A549 (cell line): Measurements from ENCODE around the gene MARK1. TPM values are rescaled to one million over a fixed set of nuclear protein-coding genes. Genes with fewer than 3 reads are reported as not detected.

Experiments used
- ATAC-seq, 2 experiments: fragments of 200-7000 bp in 1 of 2; fragments of >200 bp in 1 of 2; cut with Nextera tagmentation in 1 of 2; cut with Tn5 transposase in 1 of 2; 3 replicates each; pipeline versions ENCODE4 v1.8.0 to v1.9.1; 2018 to 2020; ENCODE audit warnings: mild to moderate bottlenecking in 1 of 2, moderate library complexity in 1 of 2
- CTCF ChIA-PET: fragments of 300-600 bp; sonication (Branson Sonifier 250); formaldehyde crosslinking; extraction: SDS; loops from one replicate; lab custom pipeline; 2021; ENCODE audit warnings: antibody characterized with exemption, inconsistent platforms; lab: Yijun Ruan, JAX
- POLR2A ChIA-PET: fragments of 350-600 bp; formaldehyde crosslinking; extraction: SDS; loops from one replicate; lab custom pipeline; 2021; ENCODE audit warnings: antibody characterized with exemption, inconsistent platforms; lab: Yijun Ruan, JAX
- DNase-seq, 2 experiments: peaks; one replicate each; pipeline versions ENCODE4 v3.0.0 to v3.0.0-alpha.2; 2011 to 2016; ENCODE audit warnings: low read depth in 1 of 2, low spot score in 1 of 2
- FAIRE-seq: peaks from 2 replicates; lab custom pipeline; 2011; peaks lifted over from hg19 to GRCh38; lab: Jason Lieb, UNC
- H3K27ac ChIP-seq, 2 experiments: fragments of >200 bp; sonication (Bioruptor Twin); formaldehyde crosslinking; 3 replicates each; pipeline ENCODE4 v1.5.1; 2016 to 2017
- H3K4me1 ChIP-seq: fragments of >200 bp; sonication (Bioruptor Twin); formaldehyde crosslinking; 3 replicates; pipeline ENCODE4 v1.6.1; 2016
- H3K4me2 ChIP-seq: fragments of >200 bp; sonication (Bioruptor Twin); formaldehyde crosslinking; 3 replicates; pipeline ENCODE4 v1.6.1; 2016
- H3K4me3 ChIP-seq: fragments of >200 bp; sonication (Bioruptor Twin); formaldehyde crosslinking; 3 replicates; pipeline ENCODE4 v1.5.1; 2016
- H3K9me3 ChIP-seq: fragments of >200 bp; sonication (Bioruptor Twin); formaldehyde crosslinking; 3 replicates; pipeline ENCODE4 v1.6.1; 2016
- ATOH8 ChIP-seq: fragments of 250-450 bp; sonication (Bioruptor Pico); IDR thresholded peaks from 2 replicates; pipeline ENCODE4 v1.5.0; 2020; ENCODE audit warnings: low read depth, mild to moderate bottlenecking, moderate library complexity
- BCL3 ChIP-seq: fragments of >200 bp; sonication (Bioruptor Twin); formaldehyde crosslinking; IDR thresholded peaks from 3 replicates; pipeline ENCODE4 v1.6.1; 2016
- BHLHE40 ChIP-seq: IDR thresholded peaks from 2 replicates; pipeline ENCODE4 v1.6.1; 2012; ENCODE audit warnings: low read depth, low read length, inconsistent platforms
- CBX2 ChIP-seq: fragments of 200-600 bp; sonication (generic); IDR thresholded peaks from 2 replicates; pipeline ENCODE4 v1.6.1; 2016; ENCODE audit warnings: low read depth, mild to moderate bottlenecking, borderline replicate concordance
- CBX8 ChIP-seq: fragments of 200-600 bp; sonication (generic); IDR thresholded peaks from 2 replicates; pipeline ENCODE4 v1.6.1; 2016
- CTCF ChIP-seq: fragments of >200 bp; sonication (Bioruptor Twin); formaldehyde crosslinking; IDR thresholded peaks from 3 replicates; pipeline ENCODE4 v1.5.1; 2016
- EHF ChIP-seq: fragments of 250-450 bp; sonication (Bioruptor Pico); IDR thresholded peaks from 2 replicates; pipeline ENCODE4 v1.5.0; 2020; ENCODE audit warnings: mild to moderate bottlenecking
- EHMT2 ChIP-seq: fragments of 200-600 bp; sonication (generic); IDR thresholded peaks from 2 replicates; pipeline ENCODE4 v1.6.1; 2016; ENCODE audit warnings: antibody characterized with exemption, low read depth, mild to moderate bottlenecking, moderate library complexity
- ELK1 ChIP-seq: fragments of 150-350 bp; IDR thresholded peaks from 2 replicates; pipeline ENCODE4 v1.6.1; 2014; ENCODE audit warnings: low read depth, mild to moderate bottlenecking, low read length
- FOSB ChIP-seq: fragments of 250-450 bp; sonication (Bioruptor Pico); IDR thresholded peaks from 2 replicates; pipeline ENCODE4 v1.5.0; 2020; ENCODE audit warnings: mild to moderate bottlenecking, moderate library complexity
- GATA3 ChIP-seq: IDR thresholded peaks from 2 replicates; pipeline ENCODE4 v1.6.1; 2012; ENCODE audit warnings: borderline replicate concordance
- HEYL ChIP-seq: fragments of 250-450 bp; sonication (Bioruptor Pico); IDR thresholded peaks from 2 replicates; pipeline ENCODE4 v1.8.0; 2021; ENCODE audit warnings: mild to moderate bottlenecking, moderate library complexity
- HOXA7 ChIP-seq: fragments of 250-450 bp; sonication (Bioruptor Pico); IDR thresholded peaks from 2 replicates; pipeline ENCODE4 v1.5.0; 2020; ENCODE audit warnings: mild to moderate bottlenecking, moderate library complexity
- JUNB ChIP-seq: fragments of >200 bp; sonication (Bioruptor Twin); formaldehyde crosslinking; IDR thresholded peaks from 2 replicates; pipeline ENCODE4 v1.6.1; 2016
- MAFK ChIP-seq: fragments of 450-650 bp; IDR thresholded peaks from 2 replicates; pipeline ENCODE4 v1.6.1; 2014; ENCODE audit not compliant: partially characterized antibody
- MAZ ChIP-seq: fragments of 150-350 bp; IDR thresholded peaks from 2 replicates; pipeline ENCODE4 v1.6.1; 2014; ENCODE audit warnings: antibody characterized with exemption, low read depth, low read length, borderline replicate concordance
- NFE2L2 ChIP-seq: fragments of 150-350 bp; conservative IDR thresholded peaks from 2 replicates; pipeline ENCODE4 v1.6.1; 2014; ENCODE audit warnings: low read length
- POLR2A ChIP-seq: IDR thresholded peaks from 2 replicates; pipeline ENCODE4 v1.6.1; 2012; ENCODE audit warnings: mild to moderate bottlenecking, low read length
- RAD21 ChIP-seq, 2 experiments: fragments of >200 bp in 1 of 2; sonication (Bioruptor Twin) in 1 of 2; formaldehyde crosslinking in 1 of 2; IDR thresholded peaks in 1 of 2; conservative IDR thresholded peaks in 1 of 2; 2 replicates in 1 of 2; 3 replicates in 1 of 2; pipeline ENCODE4 v1.6.1; 2012 to 2018; ENCODE audit warnings: inconsistent platforms in 1 of 2
- REST ChIP-seq: fragments of 200-600 bp; sonication (generic); IDR thresholded peaks from 2 replicates; pipeline ENCODE4 v1.6.1; 2016; ENCODE audit warnings: antibody characterized with exemption, mild to moderate bottlenecking, moderate library complexity
- RNF2 ChIP-seq: fragments of 200-600 bp; sonication (generic); IDR thresholded peaks from 2 replicates; pipeline ENCODE4 v1.6.1; 2016; ENCODE audit warnings: low read depth, mild to moderate bottlenecking, antibody characterized with exemption, moderate library complexity, borderline replicate concordance
- SMC3 ChIP-seq: fragments of >200 bp; sonication (Bioruptor Twin); formaldehyde crosslinking; IDR thresholded peaks from 3 replicates; pipeline ENCODE4 v1.6.1; 2018; ENCODE audit warnings: inconsistent platforms
- ZC3H11A ChIP-seq: fragments of 450-650 bp; IDR thresholded peaks from 2 replicates; pipeline ENCODE4 v1.6.1; 2014; ENCODE audit warnings: antibody characterized with exemption, mild to moderate bottlenecking
- ZFP36 ChIP-seq: fragments of 450-650 bp; IDR thresholded peaks from 2 replicates; pipeline ENCODE4 v1.6.1; 2014; ENCODE audit warnings: borderline replicate concordance; ENCODE audit not compliant: partially characterized antibody
- ZNF302 ChIP-seq: fragments of 250-450 bp; sonication (Bioruptor Pico); IDR thresholded peaks from 2 replicates; pipeline ENCODE4 v1.9.0; 2021; ENCODE audit warnings: inconsistent platforms, mild to moderate bottlenecking, moderate library complexity
- WGBS: methylation state at CpG from one replicate; pipeline ENCODE4 v1.1.6; 2017; ENCODE audit errors: missing lambda C conversion rate; 5-methylcytosine and 5-hydroxymethylcytosine counted together
- polyA plus RNA-seq, 4 experiments: library from polyadenylated mRNA; depleted of rRNA in 3 of 4; stranded (reverse); fragments of >200 nt; fragmentation: RNase III in 1 of 4; extraction: RNeasy Plus Mini Kit Qiagen cat#74134 plus additional on column Dnase treatment in 1 of 4; gene quantifications; 2 replicates in 3 of 4; 3 replicates in 1 of 4; pipeline ENCODE4 v1.2.3, GENCODE V29; 2011 to 2017

MARK1 gene
- polyA plus RNA-seq, 2 of the 4 experiments (the other 2 are of a cell fraction) = 0.03 to 0.05 TPM

- Histone ChIP-seq H3K4me2 (no peak overlapping the region), H3K4me3 (no peak overlapping the region), H3K27ac (no peak overlapping the region), H3K9me3 (no peaks in the 10 kb centered on the region), H3K4me1 (no peaks in the 10 kb centered on the region)
- CTCF ChIA-PET = no interaction called here
- DNase-seq (no peak), ATAC-seq (no peak)
- no peak for TF ChIP-seq FOSB (CRISPR knock-in tag)
- no peak for TF ChIP-seq RNF2
- TF ChIP-seq REST = no peak
- TF ChIP-seq CBX8 = no peak
- no peak for TF ChIP-seq ZFP36
- no peak for TF ChIP-seq CBX2
- TF ChIP-seq HEYL (CRISPR knock-in tag) = no peak
- TF ChIP-seq NFE2L2 = no peak
- no peak for TF ChIP-seq BHLHE40
- no peak for TF ChIP-seq POLR2A
- no peak for TF ChIP-seq MAFK
- TF ChIP-seq SMC3 = no peak
- TF ChIP-seq ZC3H11A = no peak
- TF ChIP-seq ELK1 = no peak
- TF ChIP-seq BCL3 = no peak
- TF ChIP-seq, all 56 proteins: peak for 0
- FAIRE-seq = no peak
- POLR2A ChIA-PET = no interaction called here
- 48% methylated on average over 4 of the region's 4 CpGs for WGBS
Measured at GRCh38 chr1:220513834-220514233, 14.1 kb upstream of the MARK1 start.

GRCh38 chr1:220514256-220514655 lies 13.7 kb upstream of the MARK1 start:
- WGBS = 25% methylated on average over 2 of the region's 2 CpGs

More at GRCh38 chr1:220514256-220514655, 13.7 kb upstream of the MARK1 start:
- no peak for TF ChIP-seq CTCF
- no peak for TF ChIP-seq ELK1
- no peak for TF ChIP-seq HOXA7 (CRISPR knock-in tag)
- no peak for TF ChIP-seq ZFP36
- TF ChIP-seq NFE2L2 = no peak
- TF ChIP-seq MAZ = no peak
- no peak for TF ChIP-seq GATA3
- no peak for TF ChIP-seq ZNF302 (CRISPR knock-in tag)
- no peak for TF ChIP-seq RAD21 (conservative IDR thresholded peaks at IDR 0.05 in 1 of 2, IDR thresholded peaks at IDR 0.05 in 1 of 2)
- no peak for TF ChIP-seq EHMT2
- no peak for TF ChIP-seq MAFK
- TF ChIP-seq BHLHE40 = no peak
- no peak for TF ChIP-seq EHF (CRISPR knock-in tag)
- no peak for TF ChIP-seq JUNB
- TF ChIP-seq ATOH8 (CRISPR knock-in tag) = no peak
- TF ChIP-seq BCL3 = no peak
- Histone ChIP-seq H3K4me3 (no peak overlapping the region), H3K4me1 (no peaks in the 10 kb centered on the region), H3K27ac (no peak overlapping the region), H3K9me3 (no peaks in the 10 kb centered on the region), H3K4me2 (no peak overlapping the region)
- CTCF ChIA-PET = no interaction called here
- ATAC-seq = no peak
- no peak for FAIRE-seq
- DNase-seq = no peak
- POLR2A ChIA-PET = no interaction called here
